Measurements from ENCODE around the gene FAM216B.
A peak's percentile ranks its signal among the peaks of the same experiment; 100 is the strongest.

FAM216B gene

DNA sequence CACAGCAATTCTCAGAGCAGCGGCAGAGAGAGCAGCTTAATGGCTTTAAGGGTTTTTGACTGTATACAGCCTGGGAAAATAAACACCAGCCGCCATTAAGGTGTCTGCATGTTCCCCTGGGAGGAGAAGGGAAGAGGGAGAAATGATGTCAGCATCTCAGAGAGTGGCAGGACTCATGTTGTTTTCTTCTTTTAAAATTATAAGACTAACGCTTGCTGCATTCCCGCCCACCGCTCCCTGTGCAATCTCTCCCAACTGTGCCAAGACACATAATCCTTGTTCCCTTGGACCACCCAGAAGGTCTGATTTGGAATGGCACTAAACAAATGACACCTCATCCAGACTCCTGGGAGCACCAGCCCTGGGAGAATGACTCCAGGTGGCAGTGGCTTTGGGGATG, 27.7 kb upstream of the FAM216B start:
- H4K91ac ChIP-seq (ENCODE audit: low read depth, low read length, poor library complexity) = no peak overlapping the region
- H2AFZ ChIP-seq (ENCODE audit: low read length) = no peak overlapping the region
- DNase-seq (ENCODE audit: low spot score) = no peak
- H3K79me1 ChIP-seq (ENCODE audit: low read depth, low read length) = no peaks in the 10 kb centered on the region
- no peaks in the 10 kb centered on the region for H3K9me3 ChIP-seq (replicated peaks in 1 of 2; ENCODE audit: control insufficient read depth in 2 of 2, insufficient read depth in 1 of 2, low read depth in 1 of 2, low read length in 2 of 2)
- no peaks in the 10 kb centered on the region for H3K36me3 ChIP-seq (replicated peaks in 1 of 2; ENCODE audit: control insufficient read depth in 2 of 2, insufficient read depth in 2 of 2, low read length in 2 of 2)
- no peak overlapping the region for H3K4ac ChIP-seq (ENCODE audit: low read length)
- no peaks in the 10 kb centered on the region for H3K4me1 ChIP-seq (ENCODE audit: control insufficient read depth in 2 of 2, insufficient read depth in 1 of 2, low read depth in 1 of 2, low read length in 2 of 2)
- no peak overlapping the region for H3K23ac ChIP-seq (ENCODE audit: low read depth, low read length, poor library complexity)
- no peak overlapping the region for H2BK5ac ChIP-seq (ENCODE audit: low read length)
- no CpG with 5 or more reads among the region's 5 CpGs for WGBS, 2 donors (ENCODE audit: extremely low coverage in 2 of 2, insufficient read length in 2 of 2, insufficient replicate concordance in 1 of 2)
- no peaks in the 10 kb centered on the region for H3K27me3 ChIP-seq (ENCODE audit: control insufficient read depth in 3 of 3, insufficient read depth in 3 of 3, low read depth in 1 of 3, low read length in 3 of 3)
- H3K14ac ChIP-seq (ENCODE audit: low read length) = no peak overlapping the region
- H2BK15ac ChIP-seq (ENCODE audit: low read length) = no peak overlapping the region
- H3K27ac ChIP-seq (replicated peaks; ENCODE audit: low read length) = no peak overlapping the region
- no peak overlapping the region for H4K8ac ChIP-seq (ENCODE audit: low read depth, low read length)
- no peak overlapping the region for H2BK120ac ChIP-seq (ENCODE audit: low read depth, low read length)
- H3K9ac ChIP-seq (ENCODE audit: low read depth, low read length, poor library complexity) = no peak overlapping the region
- H3K4me2 ChIP-seq (ENCODE audit: insufficient read depth, low read length, poor library complexity, severe bottlenecking) = no peak overlapping the region
- H3K4me3 ChIP-seq (ENCODE audit: low read length in 2 of 2) = no peak overlapping the region
- no peak overlapping the region for H2BK12ac ChIP-seq (ENCODE audit: low read length)
- peak overlapping the region; percentile 51 for H3K18ac ChIP-seq (ENCODE audit: low read length)
- H2AK5ac ChIP-seq (ENCODE audit: low read depth, low read length) = no peak overlapping the region

DNA sequence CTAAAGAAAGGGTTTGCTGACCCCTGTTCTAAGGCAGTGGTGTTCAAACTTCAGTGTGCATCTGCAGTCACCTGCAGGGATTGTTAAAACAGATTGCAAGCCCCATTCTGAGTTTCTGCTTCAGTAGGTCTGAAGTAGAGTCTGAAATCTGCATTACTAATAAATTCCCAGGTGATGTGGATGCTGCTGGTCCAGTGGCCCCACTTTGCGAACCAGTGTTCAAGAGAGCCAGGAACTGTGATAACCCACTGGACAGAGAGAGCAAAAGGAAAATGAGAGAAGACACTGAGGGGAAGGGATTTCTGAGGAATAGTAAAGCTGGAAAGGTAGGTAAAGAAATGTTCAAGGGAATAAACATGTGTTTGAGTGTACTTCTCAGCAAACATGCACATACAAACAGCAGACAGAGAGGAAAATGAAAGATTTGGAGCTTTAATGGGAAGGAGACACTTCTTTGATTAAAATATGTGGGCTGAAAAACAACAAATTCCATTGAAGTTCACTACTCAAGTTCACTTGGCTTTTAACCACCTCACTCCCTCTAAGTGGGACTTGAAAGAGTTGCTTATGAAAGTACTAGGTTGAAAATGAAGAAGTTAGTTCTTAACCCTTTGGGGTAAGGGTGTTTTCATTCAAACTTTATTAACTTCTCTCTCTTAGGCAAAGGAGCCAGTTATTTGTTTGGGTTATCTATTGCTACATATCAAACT, 26.4 kb upstream of the FAM216B start:
- Histone ChIP-seq H3K27ac (replicated peaks; ENCODE audit: low read length) (no peak overlapping the region), H3K9ac (ENCODE audit: low read depth, low read length, poor library complexity) (no peak overlapping the region), H3K14ac (ENCODE audit: low read length) (no peak overlapping the region), H3K4me3 (ENCODE audit: low read length in 2 of 2) (no peak overlapping the region), H3K79me1 (ENCODE audit: low read depth, low read length) (no peaks in the 10 kb centered on the region), H4K91ac (ENCODE audit: low read depth, low read length, poor library complexity) (no peak overlapping the region), H2AFZ (ENCODE audit: low read length) (no peak overlapping the region), H2BK120ac (ENCODE audit: low read depth, low read length) (no peak overlapping the region), H3K18ac (ENCODE audit: low read length) (no peak overlapping the region), H3K4ac (ENCODE audit: low read length) (no peak overlapping the region), H3K9me3 (replicated peaks in 1 of 2; ENCODE audit: control insufficient read depth in 2 of 2, insufficient read depth in 1 of 2, low read depth in 1 of 2, low read length in 2 of 2) (no peaks in the 10 kb centered on the region), H3K4me1 (ENCODE audit: control insufficient read depth in 2 of 2, insufficient read depth in 1 of 2, low read depth in 1 of 2, low read length in 2 of 2) (no peaks in the 10 kb centered on the region), H2AK5ac (ENCODE audit: low read depth, low read length) (no peak overlapping the region), H3K23ac (ENCODE audit: low read depth, low read length, poor library complexity) (no peak overlapping the region), H2BK12ac (ENCODE audit: low read length) (no peak overlapping the region), H2BK5ac (ENCODE audit: low read length) (no peak overlapping the region), H3K36me3 (replicated peaks in 1 of 2; ENCODE audit: control insufficient read depth in 2 of 2, insufficient read depth in 2 of 2, low read length in 2 of 2) (no peaks in the 10 kb centered on the region), H3K4me2 (ENCODE audit: insufficient read depth, low read length, poor library complexity, severe bottlenecking) (no peak overlapping the region), H3K27me3 (ENCODE audit: control insufficient read depth in 3 of 3, insufficient read depth in 3 of 3, low read depth in 1 of 3, low read length in 3 of 3) (no peaks in the 10 kb centered on the region), H4K8ac (ENCODE audit: low read depth, low read length) (no peak overlapping the region), H2BK15ac (ENCODE audit: low read length) (no peak overlapping the region)
- DNase-seq (ENCODE audit: low spot score) = no peak
- no CpG with 5 or more reads among the region's 1 CpG for WGBS, 2 donors (ENCODE audit: extremely low coverage in 2 of 2, insufficient read length in 2 of 2, insufficient replicate concordance in 1 of 2)

DNA sequence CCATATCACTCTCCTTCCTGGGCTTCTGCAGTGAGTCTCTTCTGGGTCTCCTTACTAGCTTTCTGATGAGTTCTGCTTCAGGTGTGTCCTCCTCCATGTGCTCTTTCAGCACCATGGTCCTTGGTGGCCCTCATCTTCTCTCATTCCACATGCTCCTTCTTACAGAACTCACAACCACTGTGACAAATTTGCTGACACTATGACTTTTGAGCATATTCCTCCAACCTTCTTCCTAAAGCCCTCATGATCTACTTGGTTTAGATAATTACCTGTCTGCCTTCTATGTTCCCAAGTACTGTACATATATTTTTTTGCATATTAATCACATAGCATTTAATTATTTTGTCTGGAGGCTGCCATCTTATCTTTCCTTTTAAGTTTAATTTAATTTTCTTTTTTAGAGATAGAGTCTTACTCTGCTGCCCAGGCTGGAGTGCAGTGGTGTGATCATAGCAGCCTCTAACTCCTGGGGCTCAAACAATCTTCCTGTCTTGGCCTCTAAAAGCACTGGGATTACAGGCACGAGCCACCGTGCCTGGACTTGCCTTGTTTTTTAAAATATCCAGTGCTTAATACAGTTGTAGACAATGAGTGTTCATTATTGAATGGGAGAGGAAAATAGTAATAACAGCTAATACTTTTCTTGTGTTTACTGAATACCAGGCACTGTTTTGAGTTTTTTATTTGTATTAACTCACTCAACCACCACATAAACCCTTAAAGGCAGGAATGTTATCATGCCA, 23.5 kb upstream of the FAM216B start:
- H3K9me3 ChIP-seq (replicated peaks in 1 of 2; ENCODE audit: control insufficient read depth in 2 of 2, insufficient read depth in 1 of 2, low read depth in 1 of 2, low read length in 2 of 2) = no peaks in the 10 kb centered on the region
- H2BK12ac ChIP-seq (ENCODE audit: low read length) = no peak overlapping the region
- H3K14ac ChIP-seq (ENCODE audit: low read length) = no peak overlapping the region
- no peaks in the 10 kb centered on the region for H3K4me1 ChIP-seq (ENCODE audit: control insufficient read depth in 2 of 2, insufficient read depth in 1 of 2, low read depth in 1 of 2, low read length in 2 of 2)
- no peak overlapping the region for H4K8ac ChIP-seq (ENCODE audit: low read depth, low read length)
- no peak overlapping the region for H3K27ac ChIP-seq (replicated peaks; ENCODE audit: low read length)
- H2BK15ac ChIP-seq (ENCODE audit: low read length) = no peak overlapping the region
- no peak overlapping the region for H2BK5ac ChIP-seq (ENCODE audit: low read length)
- H3K18ac ChIP-seq (ENCODE audit: low read length) = no peak overlapping the region
- WGBS, 2 donors (ENCODE audit: extremely low coverage in 2 of 2, insufficient read length in 2 of 2, insufficient replicate concordance in 1 of 2) = no CpG with 5 or more reads among the region's 2 CpGs
- no peak overlapping the region for H2AK5ac ChIP-seq (ENCODE audit: low read depth, low read length)
- H3K4ac ChIP-seq (ENCODE audit: low read length) = no peak overlapping the region
- no peak overlapping the region for H2AFZ ChIP-seq (ENCODE audit: low read length)
- H3K4me3 ChIP-seq (ENCODE audit: low read length in 2 of 2) = no peak overlapping the region
- H4K91ac ChIP-seq (ENCODE audit: low read depth, low read length, poor library complexity) = no peak overlapping the region
- H3K4me2 ChIP-seq (ENCODE audit: insufficient read depth, low read length, poor library complexity, severe bottlenecking) = no peak overlapping the region
- H3K27me3 ChIP-seq (ENCODE audit: control insufficient read depth in 3 of 3, insufficient read depth in 3 of 3, low read depth in 1 of 3, low read length in 3 of 3) = no peaks in the 10 kb centered on the region
- DNase-seq (ENCODE audit: low spot score) = no peak
- no peaks in the 10 kb centered on the region for H3K36me3 ChIP-seq (replicated peaks in 1 of 2; ENCODE audit: control insufficient read depth in 2 of 2, insufficient read depth in 2 of 2, low read length in 2 of 2)
- H3K79me1 ChIP-seq (ENCODE audit: low read depth, low read length) = no peaks in the 10 kb centered on the region
- H3K9ac ChIP-seq (ENCODE audit: low read depth, low read length, poor library complexity) = no peak overlapping the region
- no peak overlapping the region for H3K23ac ChIP-seq (ENCODE audit: low read depth, low read length, poor library complexity)
- no peak overlapping the region for H2BK120ac ChIP-seq (ENCODE audit: low read depth, low read length)

DNA sequence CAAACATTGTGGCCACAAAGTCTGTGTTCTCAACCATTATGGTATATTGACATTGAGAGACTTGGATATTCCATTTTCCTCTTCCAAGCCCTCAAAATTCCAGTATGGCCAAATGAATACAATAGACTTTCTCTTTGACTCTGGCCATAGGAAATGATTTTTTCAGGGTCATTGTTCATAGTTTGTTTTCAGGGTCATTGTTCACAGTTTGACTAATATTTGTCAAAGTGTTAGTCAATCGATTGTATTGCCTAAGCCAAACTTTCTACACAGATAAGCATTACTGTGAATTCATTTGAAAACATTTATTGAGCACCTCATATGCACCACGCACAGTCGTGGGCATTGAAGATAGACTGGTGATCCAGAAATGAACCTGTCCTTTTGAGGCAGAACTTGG, 22.9 kb upstream of the FAM216B start:
- H4K8ac ChIP-seq (ENCODE audit: low read depth, low read length) = no peak overlapping the region
- no peak overlapping the region for H3K14ac ChIP-seq (ENCODE audit: low read length)
- H3K18ac ChIP-seq (ENCODE audit: low read length) = no peak overlapping the region
- DNase-seq (ENCODE audit: low spot score) = no peak
- no peaks in the 10 kb centered on the region for H3K36me3 ChIP-seq (replicated peaks in 1 of 2; ENCODE audit: control insufficient read depth in 2 of 2, insufficient read depth in 2 of 2, low read length in 2 of 2)
- H3K27ac ChIP-seq (replicated peaks; ENCODE audit: low read length) = no peak overlapping the region
- H3K9ac ChIP-seq (ENCODE audit: low read depth, low read length, poor library complexity) = no peak overlapping the region
- H3K4me1 ChIP-seq (ENCODE audit: control insufficient read depth in 2 of 2, insufficient read depth in 1 of 2, low read depth in 1 of 2, low read length in 2 of 2) = no peaks in the 10 kb centered on the region
- no peak overlapping the region for H2AK5ac ChIP-seq (ENCODE audit: low read depth, low read length)
- no peak overlapping the region for H3K4me3 ChIP-seq (ENCODE audit: low read length in 2 of 2)
- H4K91ac ChIP-seq (ENCODE audit: low read depth, low read length, poor library complexity) = no peak overlapping the region
- no peak overlapping the region for H3K23ac ChIP-seq (ENCODE audit: low read depth, low read length, poor library complexity)
- H2BK15ac ChIP-seq (ENCODE audit: low read length) = no peak overlapping the region
- H2BK12ac ChIP-seq (ENCODE audit: low read length) = no peak overlapping the region
- H2BK120ac ChIP-seq (ENCODE audit: low read depth, low read length) = no peak overlapping the region
- no CpG with 5 or more reads among the region's 3 CpGs for WGBS, 2 donors (ENCODE audit: extremely low coverage in 2 of 2, insufficient read length in 2 of 2, insufficient replicate concordance in 1 of 2)
- H2AFZ ChIP-seq (ENCODE audit: low read length) = no peak overlapping the region
- no peak overlapping the region for H2BK5ac ChIP-seq (ENCODE audit: low read length)
- no peak overlapping the region for H3K4ac ChIP-seq (ENCODE audit: low read length)
- H3K9me3 ChIP-seq (replicated peaks in 1 of 2; ENCODE audit: control insufficient read depth in 2 of 2, insufficient read depth in 1 of 2, low read depth in 1 of 2, low read length in 2 of 2) = no peaks in the 10 kb centered on the region
- H3K79me1 ChIP-seq (ENCODE audit: low read depth, low read length) = no peaks in the 10 kb centered on the region
- no peaks in the 10 kb centered on the region for H3K27me3 ChIP-seq (ENCODE audit: control insufficient read depth in 3 of 3, insufficient read depth in 3 of 3, low read depth in 1 of 3, low read length in 3 of 3)
- H3K4me2 ChIP-seq (ENCODE audit: insufficient read depth, low read length, poor library complexity, severe bottlenecking) = no peak overlapping the region

Data from neuronal stem cell (in vitro differentiated cells).